H9 (cell line): ENCODE data around the gene RBFOX1. TPM values are rescaled to one million over a fixed set of nuclear protein-coding genes. Genes with fewer than 3 reads are reported as not detected.

Experiments used
- DNase-seq: peaks from one replicate; pipeline ENCODE4 v3.0.0-alpha.2; 2017
- H2AFZ ChIP-seq: one replicate; pipeline ENCODE4 v1.6.1; 2013; ENCODE audit warnings: mild to moderate bottlenecking, low read length, control low read depth, moderate library complexity
- H2AK5ac ChIP-seq: 2 replicates; pipeline ENCODE4 v1.6.1; 2013; ENCODE audit warnings: low read length, control low read depth, mixed read lengths; ENCODE audit not compliant: insufficient read length
- H2BK120ac ChIP-seq: one replicate; pipeline ENCODE4 v1.6.1; 2013; ENCODE audit warnings: low read depth, mild to moderate bottlenecking, low read length, control low read depth, inconsistent platforms; ENCODE audit not compliant: poor library complexity, severe bottlenecking
- H2BK12ac ChIP-seq: 2 replicates; pipeline ENCODE4 v1.6.1; 2013; ENCODE audit warnings: low read length, control low read depth, mixed read lengths, low read depth; ENCODE audit not compliant: insufficient read length
- H2BK15ac ChIP-seq: 2 replicates; pipeline ENCODE4 v1.6.1; 2013; ENCODE audit warnings: low read depth, low read length, control low read depth
- H2BK20ac ChIP-seq: one replicate; pipeline ENCODE4 v1.6.1; 2013; ENCODE audit warnings: low read depth, mild to moderate bottlenecking, low read length, control low read depth, inconsistent platforms; ENCODE audit not compliant: poor library complexity, severe bottlenecking
- H2BK5ac ChIP-seq: 2 replicates; pipeline ENCODE4 v1.6.1; 2013; ENCODE audit warnings: low read length, control low read depth, mixed read lengths; ENCODE audit not compliant: insufficient read length
- H3K14ac ChIP-seq: 2 replicates; pipeline ENCODE4 v1.6.1; 2013; ENCODE audit warnings: low read length, control low read depth; ENCODE audit not compliant: insufficient read depth
- H3K18ac ChIP-seq: 2 replicates; pipeline ENCODE4 v1.6.1; 2013; ENCODE audit warnings: low read depth, mild to moderate bottlenecking, mixed read lengths, low read length, control low read depth; ENCODE audit not compliant: insufficient read length
- H3K23ac ChIP-seq: 2 replicates; pipeline ENCODE4 v1.6.1; 2013; ENCODE audit warnings: low read length, control low read depth, mixed read lengths, low read depth; ENCODE audit not compliant: insufficient read length
- H3K23me2 ChIP-seq: 2 replicates; pipeline ENCODE4 v1.6.1; 2013; ENCODE audit warnings: low read depth, mild to moderate bottlenecking, mixed read lengths, low read length, control low read depth; ENCODE audit not compliant: insufficient read length, poor library complexity, severe bottlenecking
- H3K27ac ChIP-seq: 2 replicates; pipeline ENCODE4 v1.5.1; 2013; ENCODE audit warnings: low read length, control low read depth, mixed read lengths, low read depth; ENCODE audit not compliant: insufficient read length
- H3K27me3 ChIP-seq: 2 replicates; pipeline ENCODE4 v1.6.1; 2013; ENCODE audit warnings: low read length, control low read depth, inconsistent platforms; ENCODE audit not compliant: insufficient read depth
- H3K4ac ChIP-seq: 2 replicates; pipeline ENCODE4 v1.6.1; 2013; ENCODE audit warnings: low read depth, mild to moderate bottlenecking, control low read depth, inconsistent platforms, low read length, moderate library complexity
- H3K4me1 ChIP-seq: 2 replicates; pipeline ENCODE4 v1.6.1; 2013; ENCODE audit warnings: low read length, control low read depth, inconsistent platforms; ENCODE audit not compliant: insufficient read depth
- H3K4me2 ChIP-seq: 2 replicates; pipeline ENCODE4 v1.6.1; 2013; ENCODE audit warnings: low read length, control low read depth, mixed read lengths; ENCODE audit not compliant: insufficient read length, insufficient read depth
- H3K56ac ChIP-seq: 2 replicates; pipeline ENCODE4 v1.6.1; 2013; ENCODE audit warnings: low read depth, mild to moderate bottlenecking, mixed read lengths, low read length, control low read depth; ENCODE audit not compliant: insufficient read length
- H3K79me1 ChIP-seq: 2 replicates; pipeline ENCODE4 v1.6.1; 2013; ENCODE audit warnings: low read depth, mild to moderate bottlenecking, moderate library complexity, low read length, control low read depth, inconsistent platforms; ENCODE audit not compliant: insufficient read depth, poor library complexity, severe bottlenecking
- H3K79me2 ChIP-seq: 2 replicates; pipeline ENCODE4 v1.6.1; 2013; ENCODE audit warnings: low read length, control low read depth, inconsistent platforms; ENCODE audit not compliant: insufficient read depth
- H3K9ac ChIP-seq: 2 replicates; pipeline ENCODE4 v1.6.1; 2013; ENCODE audit warnings: low read length, control low read depth, mixed read lengths; ENCODE audit not compliant: insufficient read length; ENCODE audit errors: extremely low read depth
- H3K9me3 ChIP-seq: one replicate; pipeline ENCODE4 v1.6.1; 2013; ENCODE audit warnings: low read depth, low read length, inconsistent platforms; ENCODE audit not compliant: control insufficient read depth
- H3T11ph ChIP-seq: one replicate; pipeline ENCODE4 v1.6.1; 2013; ENCODE audit warnings: mild to moderate bottlenecking, low read length, control low read depth, inconsistent platforms
- H4K20me1 ChIP-seq: one replicate; pipeline ENCODE4 v1.6.1; 2013; ENCODE audit not compliant: control insufficient read depth, insufficient read length, insufficient read depth
- H4K5ac ChIP-seq: 2 replicates; pipeline ENCODE4 v1.6.1; 2013; ENCODE audit warnings: low read depth, mild to moderate bottlenecking, mixed read lengths, low read length, control low read depth; ENCODE audit not compliant: insufficient read length
- H4K8ac ChIP-seq: replicated peaks from 2 replicates; pipeline ENCODE4 v1.6.1; 2013; ENCODE audit warnings: low read length, control low read depth, mixed read lengths, low read depth; ENCODE audit not compliant: insufficient read length
- H4K91ac ChIP-seq: 2 replicates; pipeline ENCODE4 v1.6.1; 2013; ENCODE audit warnings: low read depth, mild to moderate bottlenecking, moderate library complexity, mixed read lengths, low read length, control low read depth; ENCODE audit not compliant: insufficient read length
- H3K27ac Mint-ChIP-seq, 3 experiments: 2 replicates in 2 of 3; 3 replicates in 1 of 3; pipeline ENCODE4 v1.8.0; 2020 to 2021; ENCODE audit warnings: mixed read lengths in 3 of 3, mild to moderate bottlenecking in 1 of 3, moderate library complexity in 1 of 3
- H3K27me3 Mint-ChIP-seq: 2 replicates; pipeline ENCODE4 v1.8.0; 2021; ENCODE audit warnings: low read depth, mild to moderate bottlenecking, moderate library complexity, mixed read lengths
- H3K36me3 Mint-ChIP-seq, 3 experiments: 2 replicates in 2 of 3; 3 replicates in 1 of 3; pipeline ENCODE4 v1.8.0; 2020 to 2021; ENCODE audit warnings: low read depth in 3 of 3, mixed read lengths in 3 of 3; ENCODE audit not compliant: insufficient read depth in 1 of 3
- H3K4me1 Mint-ChIP-seq, 2 experiments: 2 replicates each; pipeline ENCODE4 v1.8.0; 2020; ENCODE audit warnings: mixed read lengths in 2 of 2
- H3K4me3 Mint-ChIP-seq, 2 experiments: 2 replicates in 1 of 2; 3 replicates in 1 of 2; pipeline ENCODE4 v1.8.0; 2020 to 2021; ENCODE audit warnings: mild to moderate bottlenecking in 2 of 2, mixed read lengths in 2 of 2, moderate library complexity in 1 of 2
- H3K9me3 Mint-ChIP-seq, 2 experiments: 2 replicates in 1 of 2; 3 replicates in 1 of 2; pipeline ENCODE4 v1.8.0; 2020; ENCODE audit warnings: mild to moderate bottlenecking in 2 of 2, mixed read lengths in 2 of 2, moderate library complexity in 1 of 2
- total RNA-seq: library from RNA; stranded (reverse); gene quantifications from 2 replicates; pipeline ENCODE4 v1.2.1, GENCODE V29; 2021
- TF ChIP-seq, protein P1 (sequence below): fragments of 200-600 bp; sonication (generic); conservative IDR thresholded peaks from 3 replicates; pipeline ENCODE4 v1.8.0; 2021; ENCODE audit warnings: antibody characterized with exemption, mild to moderate bottlenecking

RBFOX1 gene
- total RNA-seq, 1 experiment from 2014 or later = 2.0 TPM

DNA sequence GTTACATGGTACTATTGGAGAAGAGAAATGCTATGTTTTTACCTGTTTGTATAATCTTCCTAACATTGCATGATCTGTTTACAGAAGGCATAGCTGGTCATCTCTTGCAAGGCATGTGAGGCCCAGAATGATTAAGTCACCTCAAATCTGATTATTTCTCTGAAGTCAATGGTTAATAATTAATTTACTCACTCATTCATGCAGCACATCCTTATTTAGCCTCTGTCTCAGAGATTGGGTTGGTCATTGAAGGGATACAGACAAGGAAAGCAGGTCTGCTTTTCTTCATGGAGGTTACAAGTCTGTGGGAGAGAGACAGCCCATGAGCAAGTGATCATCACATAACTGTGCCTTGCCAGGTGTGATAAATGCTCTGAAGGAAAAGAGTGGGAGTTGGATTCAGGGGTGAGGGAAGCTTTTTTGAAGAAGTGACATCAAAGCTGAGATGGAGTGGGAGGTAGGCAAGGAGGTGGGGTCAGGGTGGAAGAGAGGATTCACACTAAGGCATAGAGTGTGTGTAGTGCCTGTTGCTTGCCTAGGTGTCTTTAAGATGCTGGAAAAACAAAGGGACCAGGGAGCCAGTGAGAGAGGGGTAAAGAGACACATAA lies 16.3 kb upstream of the RBFOX1 start:
- no peak overlapping the region for H2BK15ac ChIP-seq
- H3K4me1 ChIP-seq = no peaks in the 10 kb centered on the region
- no peaks in the 10 kb centered on the region for H3K79me1 ChIP-seq
- H2AK5ac ChIP-seq = no peak overlapping the region
- no peak overlapping the region for H3K23ac ChIP-seq
- H3K4ac ChIP-seq = no peak overlapping the region
- H2BK12ac ChIP-seq = no peak overlapping the region
- no peaks in the 10 kb centered on the region for H3K27me3 ChIP-seq
- H3K56ac ChIP-seq = no peak overlapping the region
- TF ChIP-seq, protein P1, sequence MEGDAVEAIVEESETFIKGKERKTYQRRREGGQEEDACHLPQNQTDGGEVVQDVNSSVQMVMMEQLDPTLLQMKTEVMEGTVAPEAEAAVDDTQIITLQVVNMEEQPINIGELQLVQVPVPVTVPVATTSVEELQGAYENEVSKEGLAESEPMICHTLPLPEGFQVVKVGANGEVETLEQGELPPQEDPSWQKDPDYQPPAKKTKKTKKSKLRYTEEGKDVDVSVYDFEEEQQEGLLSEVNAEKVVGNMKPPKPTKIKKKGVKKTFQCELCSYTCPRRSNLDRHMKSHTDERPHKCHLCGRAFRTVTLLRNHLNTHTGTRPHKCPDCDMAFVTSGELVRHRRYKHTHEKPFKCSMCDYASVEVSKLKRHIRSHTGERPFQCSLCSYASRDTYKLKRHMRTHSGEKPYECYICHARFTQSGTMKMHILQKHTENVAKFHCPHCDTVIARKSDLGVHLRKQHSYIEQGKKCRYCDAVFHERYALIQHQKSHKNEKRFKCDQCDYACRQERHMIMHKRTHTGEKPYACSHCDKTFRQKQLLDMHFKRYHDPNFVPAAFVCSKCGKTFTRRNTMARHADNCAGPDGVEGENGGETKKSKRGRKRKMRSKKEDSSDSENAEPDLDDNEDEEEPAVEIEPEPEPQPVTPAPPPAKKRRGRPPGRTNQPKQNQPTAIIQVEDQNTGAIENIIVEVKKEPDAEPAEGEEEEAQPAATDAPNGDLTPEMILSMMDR = no peak
- no peak overlapping the region for H3K18ac ChIP-seq
- H3K4me2 ChIP-seq = no peak overlapping the region
- no peaks in the 10 kb centered on the region for H3K36me3 Mint-ChIP-seq
- H4K91ac ChIP-seq = no peak overlapping the region
- H3K9me3 Mint-ChIP-seq = no peaks in the 10 kb centered on the region
- no peak for DNase-seq
- no peak overlapping the region for H4K5ac ChIP-seq
- no peak overlapping the region for H4K8ac ChIP-seq
- no peak overlapping the region for H2BK120ac ChIP-seq
- no peaks in the 10 kb centered on the region for H3K79me2 ChIP-seq
- no peak overlapping the region for H2AFZ ChIP-seq
- no peak overlapping the region for H3K14ac ChIP-seq
- no peak overlapping the region for H2BK5ac ChIP-seq
- no peak overlapping the region for H3K9ac ChIP-seq
- H3K4me3 Mint-ChIP-seq = no peak overlapping the region
- peaks cover under 1% of the 10 kb centered on the region; the same call in 1 of the 2 replicates for H3K27me3 Mint-ChIP-seq
- H2BK20ac ChIP-seq = no peak overlapping the region
- no peak overlapping the region for H3K27ac Mint-ChIP-seq
- no peak overlapping the region for H3K27ac ChIP-seq
- no peaks in the 10 kb centered on the region for H3K9me3 ChIP-seq
- H3K4me1 Mint-ChIP-seq = peaks cover 0 to 10% of the 10 kb centered on the region in 2 experiments; a peak in 3 of 4 replicates
- H4K20me1 ChIP-seq = no peaks in the 10 kb centered on the region
- H3K23me2 ChIP-seq = no peaks in the 10 kb centered on the region
- H3T11ph ChIP-seq = no peak overlapping the region
